Measurements from ENCODE around the gene ALDH3A1.

ALDH3A1 gene

GRCh38 chr17:19740933-19741332 lies 7.2 kb downstream of the ALDH3A1 start:
- no peak for DNase-seq

DNA sequence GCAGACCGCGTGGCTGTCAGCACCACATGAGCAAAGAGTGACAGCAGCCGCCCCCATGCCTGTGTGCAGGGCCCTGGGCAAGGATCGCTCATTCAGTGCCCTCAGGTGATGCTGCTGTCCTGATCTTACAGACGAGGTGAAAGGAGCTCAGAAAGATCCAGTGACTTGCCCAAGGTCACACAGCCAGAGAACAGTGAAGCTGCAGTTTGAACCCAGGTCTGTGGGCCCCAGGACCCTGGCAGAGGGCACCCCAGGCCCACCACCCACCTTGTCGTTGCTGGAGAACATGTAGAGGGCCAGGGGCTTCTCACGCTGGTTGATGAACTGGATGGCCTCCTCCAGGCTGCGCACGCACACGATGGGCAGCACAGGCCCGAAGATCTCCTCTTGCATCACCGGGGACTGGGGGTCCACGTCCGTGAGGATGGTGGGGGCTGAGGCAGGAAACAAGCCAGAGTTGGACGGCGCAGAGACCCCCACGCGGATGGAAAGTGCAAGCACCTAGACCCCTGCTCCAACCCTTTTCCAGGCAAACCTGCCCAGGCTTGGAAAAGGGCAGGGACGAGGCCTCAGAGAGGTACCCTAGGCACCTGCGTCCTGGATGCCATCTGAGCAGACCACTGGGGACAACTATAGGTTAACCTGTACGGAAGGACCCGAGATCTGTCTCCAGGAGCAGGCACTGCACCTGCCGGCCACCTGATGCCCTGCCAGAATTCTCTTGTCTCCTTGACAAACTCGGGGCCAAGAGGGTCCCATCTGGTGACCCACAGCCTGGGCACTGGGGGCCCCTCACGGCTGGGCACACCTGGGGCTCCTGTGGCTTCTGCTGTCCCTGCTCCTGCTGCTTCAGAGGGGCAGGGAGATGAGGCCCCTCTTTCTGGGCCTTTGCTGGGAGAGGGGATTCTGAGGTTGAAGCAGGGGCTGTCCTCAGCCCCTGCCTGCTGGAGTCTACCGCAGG lies 8.6 kb downstream of the ALDH3A1 start:
- no peak for DNase-seq

GRCh38 chr17:19738757-19739156 lies 9.3 kb downstream of the ALDH3A1 start:
- no peak for DNase-seq

GRCh38 chr17:19738073-19738449 lies 10.0 kb downstream of the ALDH3A1 start:
- no peak for DNase-seq

GRCh38 chr17:19737305-19738072 lies 10.6 kb downstream of the ALDH3A1 start:
- no peak for DNase-seq

DNA sequence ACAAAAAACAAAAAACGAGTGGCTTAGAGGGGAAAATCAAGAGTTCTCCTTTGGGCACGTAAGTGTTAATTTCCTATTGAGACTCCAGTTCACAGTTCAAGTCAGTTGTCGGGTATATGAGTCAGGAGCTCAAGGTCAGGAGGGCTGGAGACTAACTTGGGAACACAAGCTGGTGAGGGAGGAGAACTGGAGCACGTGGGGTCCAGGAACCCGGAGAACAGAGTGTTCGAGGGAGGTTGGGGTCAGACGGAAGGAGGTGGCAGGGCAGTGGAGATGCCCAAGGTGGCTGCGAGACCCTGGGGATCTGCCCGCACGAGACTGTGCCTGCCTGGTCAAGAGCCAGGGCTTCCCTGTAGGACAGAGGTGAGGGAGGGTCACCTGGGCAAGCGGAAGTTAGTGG lies 12.0 kb downstream of the ALDH3A1 start:
- DNase-seq, result no peak

GRCh38 chr17:19733953-19734526 lies 14.1 kb downstream of the ALDH3A1 start:
- no peak for DNase-seq

DNA sequence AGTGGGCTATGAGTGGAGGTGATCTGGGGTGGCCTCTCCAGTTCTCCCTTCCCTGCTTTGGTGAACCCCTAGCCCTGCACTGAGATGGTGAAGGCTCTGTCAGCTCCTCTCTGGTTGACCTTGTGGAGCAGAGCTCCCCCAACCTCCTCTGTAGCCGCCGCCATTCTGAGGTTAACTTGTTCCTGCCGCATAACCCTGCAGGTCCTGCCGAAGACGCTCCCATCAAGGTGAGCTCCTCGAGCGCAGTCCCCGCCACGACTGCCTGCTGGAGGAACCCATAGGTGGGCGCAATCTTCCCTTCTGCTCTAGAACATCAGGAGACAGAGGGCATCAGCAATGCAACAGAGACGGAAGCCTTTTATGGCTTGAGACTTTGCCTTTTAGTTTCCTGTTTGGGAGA lies 16.5 kb downstream of the ALDH3A1 start:
- no peak for DNase-seq

- no peak for DNase-seq
Observed at GRCh38 chr17:19730843-19731242, 17.3 kb downstream of the ALDH3A1 start.

- DNase-seq, result no peak
Observed at GRCh38 chr17:19729900-19730299, 18.2 kb downstream of the ALDH3A1 start.

DNA sequence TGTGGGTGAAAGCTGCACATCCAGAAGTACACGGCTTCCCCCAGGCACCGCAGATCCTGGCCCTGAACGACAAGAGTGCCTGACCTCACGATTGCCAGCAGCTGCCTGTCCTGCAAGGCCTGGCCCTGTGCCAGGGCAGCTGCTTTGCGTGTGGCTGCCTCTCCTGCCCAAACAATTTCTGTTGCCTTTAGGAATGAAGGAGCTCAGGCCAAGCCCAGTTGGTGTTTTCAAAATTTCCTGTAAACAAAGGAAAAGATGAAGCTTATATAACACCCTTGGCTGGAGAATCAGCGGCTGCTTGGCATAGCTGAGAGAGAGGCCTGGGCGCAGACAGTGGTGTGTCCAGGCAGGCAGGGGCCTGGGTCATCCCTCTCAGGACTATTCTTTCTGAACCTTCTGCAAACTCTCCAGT lies 20.0 kb downstream of the ALDH3A1 start:
- DNase-seq, result no peak

GRCh38 chr17:19727501-19728078 lies 20.5 kb downstream of the ALDH3A1 start:
- DNase-seq, result no peak

DNA sequence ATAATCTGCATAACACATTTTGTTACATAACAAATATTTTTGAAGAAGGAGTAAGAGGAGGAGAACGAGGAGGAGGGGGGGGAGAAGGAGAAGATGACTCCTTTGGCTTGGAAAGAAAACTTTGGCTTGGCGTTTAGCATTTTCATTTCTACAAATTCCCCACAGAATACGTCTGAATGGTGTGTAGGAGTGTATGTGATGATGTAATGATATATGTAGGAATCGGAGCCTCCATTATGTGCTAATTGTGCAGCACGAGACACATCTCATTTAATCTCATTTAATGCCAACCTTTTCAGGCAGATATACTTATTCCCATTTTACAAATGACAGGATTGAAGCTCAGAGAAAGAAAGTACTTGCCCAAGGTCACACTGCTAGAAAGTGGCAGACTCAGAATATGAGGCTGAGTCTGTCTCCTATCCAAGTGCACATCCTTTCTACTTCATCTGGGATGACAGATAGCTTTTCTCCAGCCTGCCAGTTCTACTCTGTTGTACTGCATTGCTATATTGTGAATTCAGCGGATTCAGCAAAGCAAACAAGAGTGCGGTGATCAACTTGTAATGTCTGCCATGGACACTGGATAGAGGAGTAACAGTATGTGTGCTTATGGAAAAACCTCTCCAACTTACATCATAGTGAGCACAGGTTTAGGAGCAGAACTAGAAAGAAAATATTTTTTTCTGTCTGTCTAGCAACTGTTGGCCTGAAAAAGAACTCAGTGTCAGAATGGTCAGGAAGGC lies 21.3 kb downstream of the ALDH3A1 start:
- DNase-seq, result no peak

GRCh38 chr17:19725486-19725885 lies 22.6 kb downstream of the ALDH3A1 start:
- DNase-seq, result no peak

DNA sequence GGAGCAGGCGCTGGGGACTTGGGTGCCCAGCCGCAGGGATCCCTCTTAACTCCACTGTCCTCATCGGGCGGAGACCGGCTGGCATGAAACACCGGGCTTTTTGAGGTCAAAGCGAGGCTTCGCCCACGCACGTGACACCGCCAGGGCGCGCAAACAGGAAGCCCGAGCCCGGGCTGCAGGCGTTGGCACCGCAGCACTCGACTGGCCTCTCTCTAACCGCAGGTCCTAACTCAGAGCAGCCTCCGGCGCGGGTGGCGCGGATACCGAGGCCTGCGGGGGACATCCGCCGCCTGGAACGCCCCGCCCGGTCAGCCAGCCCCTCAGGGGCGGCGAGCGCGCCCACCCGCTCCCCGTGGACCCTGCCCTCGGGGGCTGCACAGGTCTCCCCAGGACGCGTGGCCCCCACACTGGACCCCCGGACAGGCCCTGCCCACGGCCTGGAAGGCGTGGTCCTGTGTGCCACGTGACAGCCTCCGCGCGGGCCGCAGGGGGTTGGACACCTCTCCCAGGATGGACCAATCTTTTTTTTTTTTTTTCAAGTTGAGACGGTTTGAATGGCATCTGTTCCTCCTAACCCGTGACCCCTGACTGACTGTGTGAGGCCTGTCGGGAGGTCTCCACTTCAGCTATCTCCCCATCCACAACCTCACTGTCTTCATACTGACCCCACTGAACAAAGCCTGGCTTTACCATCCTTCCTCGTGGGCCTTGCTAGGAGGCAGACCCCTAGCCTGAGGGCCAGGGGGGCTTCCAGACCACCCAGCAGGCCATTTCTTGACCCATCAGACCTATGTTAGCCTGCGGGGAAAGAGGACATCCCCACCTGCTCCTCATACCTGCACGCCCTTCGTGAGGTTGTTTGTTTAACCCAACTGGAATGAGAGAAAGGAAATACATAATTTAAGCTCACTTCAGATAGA lies 23.3 kb downstream of the ALDH3A1 start:
- DNase-seq, result peak; percentile 37 to 53

- no peak for DNase-seq
Observed at GRCh38 chr17:19723964-19724363, 24.1 kb downstream of the ALDH3A1 start.

DNA sequence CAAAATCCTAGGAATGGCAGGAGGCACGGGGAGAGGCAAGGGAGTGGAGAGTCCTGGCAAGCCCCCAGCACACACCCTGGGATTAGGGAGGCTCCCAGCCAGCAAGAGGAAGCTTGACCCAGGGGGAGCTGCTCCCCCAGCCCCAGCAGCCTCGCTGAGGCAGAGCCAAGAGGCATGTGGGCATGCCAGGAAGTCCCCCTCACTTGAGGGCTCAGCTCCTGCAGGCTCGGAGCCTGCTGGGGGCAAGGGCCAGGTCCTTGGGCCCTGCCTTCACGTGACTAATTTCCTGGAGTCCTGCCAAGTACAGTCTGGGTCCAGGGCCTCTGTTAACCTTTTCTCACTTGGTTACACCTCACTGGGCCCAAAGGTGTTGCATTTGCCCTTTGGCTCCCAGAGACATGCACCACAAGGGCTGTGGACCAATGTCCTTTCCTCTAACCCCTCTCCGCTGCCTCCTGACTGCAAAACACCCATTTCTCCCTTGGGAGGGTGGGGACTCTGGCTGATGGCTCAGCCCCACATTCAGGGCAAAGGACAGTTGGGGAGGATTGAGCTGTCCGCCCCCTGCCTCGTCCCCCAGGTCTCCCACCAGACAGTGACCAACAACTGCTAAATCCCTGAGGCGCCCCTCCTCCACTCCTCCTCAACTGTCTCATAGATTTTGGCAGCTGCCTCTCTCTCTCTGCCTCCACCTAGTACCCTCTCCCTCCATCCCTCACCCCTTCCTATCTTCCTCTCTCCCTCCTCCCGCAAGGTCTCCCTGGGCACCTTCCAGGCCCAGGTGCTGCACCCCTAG lies 27.3 kb downstream of the ALDH3A1 start:
- no peak for DNase-seq

DNA sequence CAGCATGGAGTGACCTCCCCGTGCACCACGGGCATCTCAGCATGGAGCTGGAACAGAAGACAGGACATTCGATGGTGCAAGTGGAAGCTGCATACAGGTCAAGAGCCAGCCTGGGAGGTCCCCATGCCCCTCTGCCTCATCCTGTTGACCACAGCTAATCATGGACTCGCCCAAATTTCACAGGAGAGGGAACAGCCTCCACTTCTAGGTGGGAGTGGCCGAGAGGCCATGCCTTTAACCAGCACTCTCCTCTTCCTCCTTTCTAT lies 28.0 kb downstream of the ALDH3A1 start:
- no peak for DNase-seq

DNA sequence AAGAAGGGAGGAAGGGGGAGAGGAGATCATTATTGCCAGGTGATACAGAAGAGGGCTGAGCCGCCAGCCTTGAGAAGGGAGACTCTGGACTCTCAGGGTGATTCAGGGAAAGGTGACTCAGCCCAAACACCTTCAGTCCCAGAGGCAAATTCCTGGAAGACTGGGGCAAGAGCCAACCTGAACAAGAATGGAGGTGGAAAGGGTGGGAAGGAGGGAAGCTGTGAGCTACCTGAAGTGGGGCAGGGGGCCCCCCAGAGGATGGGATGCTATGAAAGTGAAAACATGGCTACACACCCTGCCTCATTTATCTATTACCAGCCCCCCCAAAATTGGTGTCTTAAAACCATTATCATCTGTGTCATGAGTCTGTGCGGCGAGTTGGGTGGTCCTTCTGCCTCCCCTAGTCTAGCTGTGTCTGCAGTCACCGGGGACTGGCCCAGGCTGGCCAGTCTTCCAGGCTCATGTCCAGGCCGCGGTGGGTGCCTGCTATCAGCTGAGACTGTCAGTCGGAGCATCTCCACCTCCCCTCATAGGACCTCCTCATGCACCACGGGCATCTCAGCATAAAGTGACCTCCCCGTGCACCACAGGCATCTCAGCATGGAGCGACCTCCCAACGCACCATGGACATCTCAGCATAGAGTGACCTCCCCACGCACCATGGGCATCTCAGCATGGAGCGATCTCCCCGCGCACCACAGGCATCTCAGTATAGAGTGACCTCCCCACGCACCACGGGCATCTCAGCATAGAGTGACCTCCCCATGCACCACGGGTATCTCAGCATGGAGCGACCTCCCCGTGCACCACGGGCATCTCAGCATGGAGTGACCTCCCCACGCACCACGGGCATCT lies 28.5 kb downstream of the ALDH3A1 start:
- no peak for DNase-seq
